ENCODE data around the gene YPEL1.
"Not testable (repeated sequence)": the region's sequence is repeated elsewhere in the genome, so short reads cannot be mapped to it uniquely, and the experiment has no call there.

The YPEL1 gene

DNA sequence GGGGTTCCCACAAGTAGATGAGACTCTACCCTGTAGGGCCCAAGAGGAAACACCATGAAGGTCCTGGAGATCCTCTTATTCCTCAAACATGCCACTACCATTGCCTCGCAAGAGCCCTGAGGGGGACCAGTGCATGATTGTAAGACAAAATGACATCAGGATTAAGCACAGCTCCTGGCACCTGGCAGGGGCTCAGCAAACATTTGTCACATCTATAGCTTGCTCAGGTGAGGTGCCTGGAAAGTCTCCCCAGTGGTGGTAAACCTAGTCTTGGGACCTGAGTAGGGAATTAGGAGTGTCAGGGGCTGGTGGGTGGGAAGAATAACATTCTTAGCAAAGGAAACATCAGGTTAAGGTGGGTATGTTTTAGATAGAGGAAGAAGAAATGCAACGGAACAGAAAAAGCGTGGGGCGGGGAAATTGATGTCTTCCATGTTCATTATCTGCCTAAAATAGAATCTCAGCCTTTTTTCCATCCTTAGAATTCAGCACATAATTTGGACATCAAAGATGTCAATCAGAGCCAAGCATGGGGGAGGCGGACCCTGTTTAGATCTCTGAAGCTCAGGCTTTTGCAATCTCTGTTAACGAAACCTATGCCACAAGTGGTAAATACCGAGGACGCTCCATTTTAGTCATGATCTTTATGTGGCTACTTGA lies 924 bp downstream of the YPEL1 start:
- Histone ChIP-seq H3K27ac (ENCODE audit: low read depth, low read length, severe bottlenecking) (no peak overlapping the region), H3K9me3 (ENCODE audit: control insufficient read depth, low read length) (no peaks in the 10 kb centered on the region), H3K4me3 (ENCODE audit: extremely low read depth, insufficient read depth, low read length, poor library complexity, severe bottlenecking) (peak overlapping the region; percentile 52), H3K4me1 (ENCODE audit: control insufficient read depth, insufficient read depth, low read length, poor library complexity, severe bottlenecking) (no peaks in the 10 kb centered on the region), H3K36me3 (ENCODE audit: control insufficient read depth, insufficient read depth, low read length) (no peaks in the 10 kb centered on the region)
- WGBS, 2 experiments (ENCODE audit: insufficient coverage in 2 of 2) = 6 to 39% methylated on average over 4 to 5 of the region's 8 CpGs

DNA sequence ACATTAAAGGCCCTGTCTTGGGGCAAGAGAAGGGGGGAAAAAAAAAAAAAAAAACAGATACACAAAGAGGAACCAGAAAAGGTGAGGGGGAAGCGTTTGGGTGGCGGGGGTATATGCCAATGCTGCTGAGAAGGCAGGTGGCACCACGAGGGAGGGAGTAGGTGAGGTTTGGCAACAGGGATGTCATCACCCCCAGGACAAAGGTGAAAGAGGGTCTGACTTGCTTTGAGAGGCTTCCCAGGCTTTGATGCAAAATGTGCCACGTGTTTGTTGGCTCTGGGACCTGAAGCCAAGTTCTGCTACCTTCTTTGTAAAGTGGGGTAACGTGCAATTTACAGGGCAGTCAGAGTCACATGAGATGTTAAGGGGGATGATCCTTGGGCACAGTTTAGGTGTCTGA lies 4.1 kb downstream of the YPEL1 start:
- Histone ChIP-seq H3K4me1 (ENCODE audit: control insufficient read depth, insufficient read depth, low read length, poor library complexity, severe bottlenecking) (no peaks in the 10 kb centered on the region), H3K4me3 (ENCODE audit: extremely low read depth, insufficient read depth, low read length, poor library complexity, severe bottlenecking) (no peak overlapping the region), H3K36me3 (ENCODE audit: control insufficient read depth, insufficient read depth, low read length) (no peaks in the 10 kb centered on the region), H3K27ac (ENCODE audit: low read depth, low read length, severe bottlenecking) (no peak overlapping the region), H3K9me3 (ENCODE audit: control insufficient read depth, low read length) (no peaks in the 10 kb centered on the region)
- WGBS, 2 experiments (ENCODE audit: insufficient coverage in 2 of 2) = 86 to 96% methylated on average over 3 to 4 of the region's 5 CpGs

DNA sequence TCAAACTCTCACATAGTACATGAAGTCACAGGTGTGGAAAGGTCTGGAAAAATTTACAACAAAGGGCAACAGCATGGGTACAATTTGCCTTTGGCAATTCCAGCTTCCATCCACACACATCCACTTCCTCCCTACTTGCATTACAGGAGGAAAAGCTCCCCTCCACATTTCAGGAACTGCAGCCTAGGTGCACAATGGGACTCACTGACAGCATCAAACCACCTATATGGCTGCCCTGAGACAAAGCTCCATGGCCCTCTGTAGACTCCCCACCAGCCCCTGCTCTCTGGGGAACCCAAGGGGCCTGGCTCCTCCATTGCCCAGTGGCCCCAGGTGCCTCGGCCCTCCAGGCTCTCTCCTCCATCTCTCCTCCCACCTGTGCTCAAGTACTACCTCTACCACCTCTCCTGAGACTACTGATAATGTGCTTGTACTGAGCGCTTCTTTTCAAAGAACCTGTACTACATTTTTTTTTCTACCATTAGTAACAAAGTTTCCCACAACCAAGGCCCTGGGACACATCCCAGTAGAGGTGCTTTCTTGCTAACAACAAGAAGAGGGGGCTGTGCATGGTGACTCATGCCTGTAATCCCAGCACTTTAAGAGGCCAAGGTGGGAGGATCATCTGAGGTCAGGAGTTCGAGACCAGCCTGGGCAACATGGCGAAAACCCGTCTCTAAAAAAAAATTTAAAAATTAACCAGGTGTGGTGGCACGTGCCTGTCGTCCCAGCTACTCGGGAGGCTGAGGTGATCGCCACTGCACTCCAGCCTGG lies 4.9 kb downstream of the YPEL1 start:
- H3K9me3 ChIP-seq (ENCODE audit: control insufficient read depth, low read length) = no peaks in the 10 kb centered on the region
- 95 to 97% methylated on average over 7 to 9 of the region's 9 CpGs for WGBS, 2 experiments (ENCODE audit: insufficient coverage in 2 of 2)
- no peaks in the 10 kb centered on the region for H3K36me3 ChIP-seq (ENCODE audit: control insufficient read depth, insufficient read depth, low read length)
- H3K4me1 ChIP-seq (ENCODE audit: control insufficient read depth, insufficient read depth, low read length, poor library complexity, severe bottlenecking) = peaks cover 3% of the 10 kb centered on the region
- H3K27ac ChIP-seq (ENCODE audit: low read depth, low read length, severe bottlenecking) = no peak overlapping the region
- no peak overlapping the region for H3K4me3 ChIP-seq (ENCODE audit: extremely low read depth, insufficient read depth, low read length, poor library complexity, severe bottlenecking)

DNA sequence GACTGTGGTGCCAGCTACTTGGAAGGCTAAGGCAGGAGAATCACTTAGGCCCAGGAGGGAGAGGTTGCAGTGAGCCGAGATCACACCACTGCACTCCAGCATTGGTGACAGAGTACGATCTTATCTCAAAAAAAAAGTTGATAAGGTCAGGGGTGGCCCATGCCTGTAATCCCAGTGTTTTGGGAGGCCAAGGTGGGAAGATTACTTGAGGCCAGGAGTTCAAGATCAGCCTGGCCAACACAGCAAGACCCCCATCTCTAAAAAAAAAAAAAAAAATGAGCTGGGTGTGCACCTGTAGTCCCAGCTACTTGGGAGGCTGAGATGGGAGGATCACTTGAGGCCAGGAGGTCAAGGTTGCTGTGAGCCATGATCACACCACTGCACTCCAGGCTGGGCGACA lies 6.4 kb downstream of the YPEL1 start:
- WGBS, 2 experiments (ENCODE audit: insufficient coverage in 2 of 2) = 70 to 73% methylated on average over 1 to 2 of the region's 3 CpGs
- not testable (repeated sequence) for H3K36me3 ChIP-seq (ENCODE audit: control insufficient read depth, insufficient read depth, low read length)

DNA sequence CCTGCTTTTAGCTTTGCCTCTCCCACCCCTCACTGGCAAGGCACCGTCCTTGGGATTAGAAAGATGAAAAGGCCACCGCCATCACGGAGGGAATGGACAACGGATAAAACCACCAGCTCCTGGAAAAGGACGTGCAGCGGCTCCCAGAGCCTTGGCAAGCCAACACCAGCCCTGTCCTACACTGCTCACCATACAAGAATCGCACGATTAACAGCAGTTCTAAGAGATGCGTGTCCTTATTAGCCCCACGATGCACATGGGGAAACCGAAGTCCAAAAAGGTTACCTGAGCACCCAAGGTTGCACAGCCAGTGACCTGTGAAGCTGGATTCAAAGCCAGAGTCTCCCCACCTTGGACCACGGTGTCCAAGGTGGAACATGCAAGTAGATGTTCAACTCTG lies 7.3 kb downstream of the YPEL1 start:
- 82 to 83% methylated on average over 12 of the region's 12 CpGs for WGBS, 2 experiments (ENCODE audit: insufficient coverage in 2 of 2)
- no peak overlapping the region for H3K4me3 ChIP-seq (ENCODE audit: extremely low read depth, insufficient read depth, low read length, poor library complexity, severe bottlenecking)
- no peaks in the 10 kb centered on the region for H3K9me3 ChIP-seq (ENCODE audit: control insufficient read depth, low read length)
- peaks cover 3% of the 10 kb centered on the region for H3K4me1 ChIP-seq (ENCODE audit: control insufficient read depth, insufficient read depth, low read length, poor library complexity, severe bottlenecking)
- no peaks in the 10 kb centered on the region for H3K36me3 ChIP-seq (ENCODE audit: control insufficient read depth, insufficient read depth, low read length)
- no peak overlapping the region for H3K27ac ChIP-seq (ENCODE audit: low read depth, low read length, severe bottlenecking)

More for the DNA sequence above, 6.4 kb downstream of the YPEL1 start:
- not testable (repeated sequence) for H3K9me3 ChIP-seq (ENCODE audit: control insufficient read depth, low read length); H3K4me1 ChIP-seq (ENCODE audit: control insufficient read depth, insufficient read depth, low read length, poor library complexity, severe bottlenecking); H3K4me3 ChIP-seq (ENCODE audit: extremely low read depth, insufficient read depth, low read length, poor library complexity, severe bottlenecking); H3K27ac ChIP-seq (ENCODE audit: low read depth, low read length, severe bottlenecking)

DNA sequence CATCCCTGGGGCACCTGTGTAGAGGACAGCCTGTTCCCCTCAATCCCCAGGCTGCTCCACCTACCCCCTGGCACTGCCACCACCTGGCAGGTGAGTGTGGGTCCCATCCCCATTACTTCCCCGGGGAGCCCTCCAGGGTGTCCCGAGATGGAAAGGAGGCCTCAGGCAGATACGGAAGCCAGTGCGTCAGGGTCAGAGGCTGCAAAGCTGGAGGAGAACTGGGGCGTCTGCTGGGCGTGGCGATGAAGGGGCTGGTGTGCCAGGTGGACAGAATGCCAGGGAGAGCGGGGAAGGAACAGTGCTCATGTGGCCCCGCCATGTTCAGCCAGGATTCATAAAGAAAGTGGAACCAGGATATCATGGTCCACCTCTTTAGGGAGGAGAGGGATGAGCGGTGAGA lies 7.8 kb downstream of the YPEL1 start:
- Histone ChIP-seq H3K36me3 (ENCODE audit: control insufficient read depth, insufficient read depth, low read length) (no peaks in the 10 kb centered on the region), H3K4me3 (ENCODE audit: extremely low read depth, insufficient read depth, low read length, poor library complexity, severe bottlenecking) (no peak overlapping the region), H3K9me3 (ENCODE audit: control insufficient read depth, low read length) (no peaks in the 10 kb centered on the region), H3K4me1 (ENCODE audit: control insufficient read depth, insufficient read depth, low read length, poor library complexity, severe bottlenecking) (peaks cover 3% of the 10 kb centered on the region), H3K27ac (ENCODE audit: low read depth, low read length, severe bottlenecking) (no peak overlapping the region)
- 96 to 100% methylated on average over 4 to 9 of the region's 10 CpGs for WGBS, 2 experiments (ENCODE audit: insufficient coverage in 2 of 2)

DNA sequence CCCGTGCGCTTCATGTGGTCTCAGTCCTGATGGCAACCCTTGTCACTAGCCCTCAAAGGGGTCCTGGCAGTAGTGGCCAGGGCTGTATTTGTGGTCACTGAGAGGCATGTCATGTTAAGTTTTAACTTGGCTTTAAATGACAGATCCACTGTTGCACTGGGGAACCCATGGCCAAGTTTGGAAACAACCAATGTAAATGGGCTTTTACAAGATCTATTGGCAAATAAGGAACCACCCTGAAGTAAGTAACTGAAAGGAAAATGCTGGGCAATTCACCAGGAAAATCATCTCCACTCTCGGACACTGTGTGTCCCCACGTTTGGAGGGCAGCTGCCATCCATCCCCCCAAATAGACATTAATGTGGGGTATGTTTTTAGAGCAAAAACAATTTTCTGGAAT lies 8.4 kb downstream of the YPEL1 start:
- Histone ChIP-seq H3K4me1 (ENCODE audit: control insufficient read depth, insufficient read depth, low read length, poor library complexity, severe bottlenecking) (peaks cover 3% of the 10 kb centered on the region), H3K27ac (ENCODE audit: low read depth, low read length, severe bottlenecking) (no peak overlapping the region), H3K9me3 (ENCODE audit: control insufficient read depth, low read length) (no peaks in the 10 kb centered on the region), H3K36me3 (ENCODE audit: control insufficient read depth, insufficient read depth, low read length) (no peaks in the 10 kb centered on the region), H3K4me3 (ENCODE audit: extremely low read depth, insufficient read depth, low read length, poor library complexity, severe bottlenecking) (no peak overlapping the region)
- WGBS, 2 experiments (ENCODE audit: insufficient coverage in 2 of 2) = 95% methylated on average over 2 of the region's 4 CpGs; no CpG with 5 or more reads in 1 of the 2 experiments

DNA sequence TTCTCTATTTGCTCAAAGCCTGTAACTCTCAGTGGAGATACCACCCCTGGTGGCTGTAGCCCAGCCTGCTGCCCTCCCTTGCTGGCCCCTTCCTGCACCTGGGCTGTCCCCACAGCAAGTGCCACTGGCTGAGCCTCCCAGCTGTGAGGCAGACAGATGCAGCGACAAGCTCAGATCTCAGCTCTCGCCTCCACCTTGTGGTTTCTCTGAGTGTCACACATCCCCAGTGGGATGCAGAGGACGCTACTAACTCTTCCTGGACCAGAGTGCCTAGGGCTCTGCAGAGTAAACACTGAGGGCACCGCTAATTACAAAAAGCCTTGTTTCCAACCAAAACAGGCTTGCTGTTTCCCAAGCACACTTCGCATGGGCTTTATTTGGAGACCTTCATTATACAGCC lies 8.9 kb downstream of the YPEL1 start:
- Histone ChIP-seq H3K27ac (ENCODE audit: low read depth, low read length, severe bottlenecking) (no peak overlapping the region), H3K4me3 (ENCODE audit: extremely low read depth, insufficient read depth, low read length, poor library complexity, severe bottlenecking) (no peak overlapping the region), H3K4me1 (ENCODE audit: control insufficient read depth, insufficient read depth, low read length, poor library complexity, severe bottlenecking) (peaks cover 3% of the 10 kb centered on the region), H3K36me3 (ENCODE audit: control insufficient read depth, insufficient read depth, low read length) (no peaks in the 10 kb centered on the region), H3K9me3 (ENCODE audit: control insufficient read depth, low read length) (no peaks in the 10 kb centered on the region)
- 25 to 31% methylated on average over 4 to 5 of the region's 5 CpGs for WGBS, 2 experiments (ENCODE audit: insufficient coverage in 2 of 2)

DNA sequence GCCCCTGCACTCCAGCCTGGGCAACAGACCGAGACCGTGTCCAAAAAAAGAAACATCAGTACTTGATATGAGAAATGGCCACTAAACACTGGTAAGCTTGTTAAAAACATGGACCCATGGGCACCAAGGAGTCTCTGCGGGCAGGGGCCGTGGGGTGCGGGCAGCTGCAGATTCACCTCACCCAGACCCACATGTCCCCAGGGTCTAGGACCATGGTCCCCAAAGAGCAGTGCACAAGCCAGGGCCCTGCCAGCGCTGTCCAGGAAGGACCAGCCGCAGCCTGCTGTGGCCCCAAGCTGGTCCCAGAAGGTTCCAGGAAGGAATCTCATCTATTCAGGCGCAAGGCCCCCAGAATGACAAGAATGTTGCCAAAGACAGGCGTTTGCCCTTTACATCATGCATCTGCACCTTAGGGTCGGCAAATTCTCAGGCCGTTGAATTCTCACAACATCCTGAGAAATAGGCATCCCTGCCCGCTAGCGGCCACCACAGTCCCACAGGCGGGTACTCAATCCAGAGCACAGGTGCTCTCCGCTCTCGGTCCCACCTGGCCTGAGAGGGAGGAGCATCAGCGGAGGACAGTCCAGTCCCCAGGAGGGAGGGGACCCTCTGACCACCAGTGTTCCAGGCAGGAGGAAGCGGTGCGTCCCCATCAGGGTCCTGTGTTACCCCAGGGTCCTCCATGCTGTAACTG lies 9.5 kb downstream of the YPEL1 start:
- Histone ChIP-seq H3K4me3 (ENCODE audit: extremely low read depth, insufficient read depth, low read length, poor library complexity, severe bottlenecking) (no peak overlapping the region), H3K36me3 (ENCODE audit: control insufficient read depth, insufficient read depth, low read length) (no peaks in the 10 kb centered on the region), H3K27ac (ENCODE audit: low read depth, low read length, severe bottlenecking) (no peak overlapping the region), H3K9me3 (ENCODE audit: control insufficient read depth, low read length) (no peaks in the 10 kb centered on the region), H3K4me1 (ENCODE audit: control insufficient read depth, insufficient read depth, low read length, poor library complexity, severe bottlenecking) (peaks cover 3% of the 10 kb centered on the region)
- 87 to 88% methylated on average over 14 to 15 of the region's 19 CpGs for WGBS, 2 experiments (ENCODE audit: insufficient coverage in 2 of 2)

DNA sequence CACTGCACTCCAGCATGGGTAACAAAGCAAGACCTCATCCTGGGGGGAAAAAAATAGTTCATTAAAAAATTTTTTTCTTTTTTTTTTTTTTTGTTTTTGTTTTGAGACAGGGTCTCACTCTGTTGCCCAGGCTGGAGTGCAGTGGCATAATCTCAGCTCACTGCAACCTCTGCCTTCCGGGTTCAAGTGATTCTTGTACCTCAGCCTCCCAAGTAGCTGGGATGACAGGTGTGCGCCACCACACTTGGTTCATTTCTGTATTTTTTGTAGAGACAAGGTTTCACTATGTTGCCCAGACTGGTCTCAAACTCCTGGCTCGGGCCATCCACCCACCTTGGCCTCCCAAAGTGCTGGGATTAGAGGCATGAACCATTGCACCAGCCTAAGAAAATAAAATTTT lies 11.1 kb downstream of the YPEL1 start:
- not testable (repeated sequence) for H3K27ac ChIP-seq (ENCODE audit: low read depth, low read length, severe bottlenecking); H3K36me3 ChIP-seq (ENCODE audit: control insufficient read depth, insufficient read depth, low read length); H3K4me1 ChIP-seq (ENCODE audit: control insufficient read depth, insufficient read depth, low read length, poor library complexity, severe bottlenecking); H3K9me3 ChIP-seq (ENCODE audit: control insufficient read depth, low read length); H3K4me3 ChIP-seq (ENCODE audit: extremely low read depth, insufficient read depth, low read length, poor library complexity, severe bottlenecking)
- 88 to 100% methylated on average over 1 to 3 of the region's 3 CpGs for WGBS, 2 experiments (ENCODE audit: insufficient coverage in 2 of 2)

Data from mesodermal cell (in vitro differentiated cells).